ENCODE data around the gene TCOF1.

DNA sequence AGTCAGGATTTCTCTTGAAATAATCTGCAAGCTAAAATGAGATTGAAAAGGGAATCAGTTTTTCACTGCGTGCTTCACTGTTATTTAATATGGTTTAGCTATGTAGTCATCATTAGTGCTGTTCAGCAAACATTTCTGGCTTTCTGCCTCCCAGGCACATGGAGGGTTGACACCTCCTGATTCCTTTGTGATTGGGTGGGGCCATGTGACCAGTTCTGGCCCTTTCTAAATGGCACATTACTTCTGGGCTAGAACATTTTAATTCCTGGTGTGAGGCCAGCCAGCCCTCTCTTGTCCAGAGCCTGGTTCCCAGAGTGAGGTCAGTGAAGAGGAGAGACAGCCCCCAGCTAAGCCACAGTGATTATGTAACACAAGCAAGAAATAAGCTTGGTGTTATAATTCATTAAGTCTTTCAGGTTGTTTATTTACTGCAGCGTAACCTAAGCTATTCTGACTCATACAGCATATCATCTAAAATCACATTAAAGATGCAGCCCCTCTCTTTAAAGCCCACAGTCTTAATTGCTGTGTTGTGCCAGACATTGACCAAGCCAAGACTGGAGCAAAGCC lies 37.4 kb upstream of the TCOF1 start:
- TF ChIP-seq, protein P1, sequence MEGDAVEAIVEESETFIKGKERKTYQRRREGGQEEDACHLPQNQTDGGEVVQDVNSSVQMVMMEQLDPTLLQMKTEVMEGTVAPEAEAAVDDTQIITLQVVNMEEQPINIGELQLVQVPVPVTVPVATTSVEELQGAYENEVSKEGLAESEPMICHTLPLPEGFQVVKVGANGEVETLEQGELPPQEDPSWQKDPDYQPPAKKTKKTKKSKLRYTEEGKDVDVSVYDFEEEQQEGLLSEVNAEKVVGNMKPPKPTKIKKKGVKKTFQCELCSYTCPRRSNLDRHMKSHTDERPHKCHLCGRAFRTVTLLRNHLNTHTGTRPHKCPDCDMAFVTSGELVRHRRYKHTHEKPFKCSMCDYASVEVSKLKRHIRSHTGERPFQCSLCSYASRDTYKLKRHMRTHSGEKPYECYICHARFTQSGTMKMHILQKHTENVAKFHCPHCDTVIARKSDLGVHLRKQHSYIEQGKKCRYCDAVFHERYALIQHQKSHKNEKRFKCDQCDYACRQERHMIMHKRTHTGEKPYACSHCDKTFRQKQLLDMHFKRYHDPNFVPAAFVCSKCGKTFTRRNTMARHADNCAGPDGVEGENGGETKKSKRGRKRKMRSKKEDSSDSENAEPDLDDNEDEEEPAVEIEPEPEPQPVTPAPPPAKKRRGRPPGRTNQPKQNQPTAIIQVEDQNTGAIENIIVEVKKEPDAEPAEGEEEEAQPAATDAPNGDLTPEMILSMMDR (IDR thresholded peaks at IDR 0.05), result no peak
- TF ChIP-seq POLR2A (IDR thresholded peaks at IDR 0.05), result no peak
